Endothelial cell of umbilical vein (primary cell): ENCODE measurements around the gene JAGN1.

Experiments used
- CTCF ChIP-seq, 2 donors: IDR thresholded peaks; 1 replicate in 1 of 2; 2 replicates in 1 of 2; pipeline ENCODE4 v1.5.1; 2011; ENCODE audit warnings: low read length in 2 of 2, mild to moderate bottlenecking in 2 of 2, moderate library complexity in 2 of 2, control low read depth in 1 of 2, inconsistent platforms in 1 of 2, low read depth in 1 of 2; ENCODE audit not compliant: insufficient read depth in 1 of 2; ENCODE audit errors: extremely low read depth in 1 of 2
- EZH2 ChIP-seq: IDR thresholded peaks from 2 replicates; pipeline ENCODE4 v1.6.1; 2012; ENCODE audit warnings: borderline replicate concordance, low read depth, mild to moderate bottlenecking, moderate library complexity, low read length, inconsistent platforms; ENCODE audit not compliant: severe bottlenecking
- GATA2 ChIP-seq: IDR thresholded peaks from 2 replicates; pipeline ENCODE4 v1.7.0; 2011; ENCODE audit warnings: low read depth, mild to moderate bottlenecking, moderate library complexity, mixed read lengths, low read length; ENCODE audit not compliant: insufficient read length, insufficient read depth
- JUN ChIP-seq: IDR thresholded peaks from 2 replicates; pipeline ENCODE4 v1.6.1; 2011; ENCODE audit warnings: borderline replicate concordance, low read depth; ENCODE audit not compliant: insufficient read length, insufficient read depth
- MAX ChIP-seq: IDR thresholded peaks from 2 replicates; pipeline ENCODE4 v1.6.1; 2011; ENCODE audit not compliant: insufficient read depth, insufficient read length
- MYC ChIP-seq: IDR thresholded peaks from one replicate; pipeline ENCODE4 v1.6.1; 2011; ENCODE audit warnings: mild to moderate bottlenecking, low read depth, low read length
- POLR2A ChIP-seq: IDR thresholded peaks from 2 replicates; pipeline ENCODE4 v1.6.1; 2012; ENCODE audit warnings: low read depth, mild to moderate bottlenecking, control low read depth, low read length
- POLR2AphosphoS5 ChIP-seq: IDR thresholded peaks from 2 replicates; pipeline ENCODE4 v1.6.1; 2012; ENCODE audit warnings: low read depth, mild to moderate bottlenecking, control low read depth, low read length, moderate library complexity; ENCODE audit not compliant: insufficient read depth

- no peak for TF ChIP-seq POLR2A
- TF ChIP-seq CTCF (IDR thresholded peaks at IDR 0.05; ENCODE audit: extremely low read depth in 1 of 2, insufficient read depth in 1 of 2, low read depth in 1 of 2, low read length in 2 of 2) = no peak
- no peak for TF ChIP-seq MYC
- TF ChIP-seq GATA2 = peak; percentile 12
- TF ChIP-seq POLR2AphosphoS5 = peak; percentile 77
- TF ChIP-seq MAX = no peak
- no peak for TF ChIP-seq EZH2
- no peak for TF ChIP-seq JUN
These were observed 11.6 kb downstream of the JAGN1 start for GRCh38 chr3:9901967-9902366.
